Dendritic cell treated with granulocyte-macrophage colony-stimulating factor and Interleukin-4, amounts not matched to agents 40 ng/mL and 50 ng/mL, for 4 days (primary cell): ENCODE measurements around the gene ITGA7.
A peak's percentile ranks its signal among the peaks of the same experiment; 100 is the strongest.

Source experiments
- H3K27ac Mint-ChIP-seq: one replicate; pipeline ENCODE4 v1.8.0; 2022; ENCODE audit warnings: mild to moderate bottlenecking, mixed read lengths
- H3K27me3 Mint-ChIP-seq: one replicate; pipeline ENCODE4 v1.8.0; 2022; ENCODE audit warnings: mild to moderate bottlenecking, mixed read lengths
- H3K36me3 Mint-ChIP-seq: one replicate; pipeline ENCODE4 v1.8.0; 2022; ENCODE audit warnings: low read depth, mixed read lengths
- H3K4me1 Mint-ChIP-seq: one replicate; pipeline ENCODE4 v1.8.0; 2022; ENCODE audit warnings: low read depth, mixed read lengths
- H3K4me3 Mint-ChIP-seq: one replicate; pipeline ENCODE4 v1.8.0; 2022; ENCODE audit warnings: mild to moderate bottlenecking, moderate library complexity, mixed read lengths
- H3K9me3 Mint-ChIP-seq: one replicate; pipeline ENCODE4 v1.8.0; 2022; ENCODE audit warnings: mixed read lengths
- intact Hi-C: fragments of 100-400 bp; cut with micrococcal nuclease; formaldehyde crosslinking; loops from one replicate; pipeline ENCODE4 v1.15.0; 2022

The ITGA7 gene

DNA sequence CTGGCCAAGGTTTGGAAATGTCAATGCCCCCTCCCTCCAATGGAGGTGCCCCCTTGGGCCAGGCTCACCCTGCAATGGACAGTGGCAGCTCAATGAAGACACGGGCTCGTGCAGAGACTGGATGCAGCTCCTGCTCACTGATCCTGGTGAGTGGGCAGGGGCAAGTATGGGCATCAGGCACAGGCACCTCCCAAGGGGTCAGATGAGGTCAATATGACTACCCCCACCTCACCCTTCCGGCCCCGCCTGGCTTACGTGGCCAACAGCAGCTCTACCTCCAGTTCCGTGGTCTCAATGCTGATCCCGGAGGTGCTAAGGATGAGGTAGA is 13.6 kb downstream of the ITGA7 start:
- H3K9me3 Mint-ChIP-seq: no peaks in the 10 kb centered on the region
- no peak overlapping the region for H3K4me3 Mint-ChIP-seq
- no peaks in the 10 kb centered on the region for H3K4me1 Mint-ChIP-seq
- intact Hi-C loops: no loop called here
- H3K36me3 Mint-ChIP-seq: no peaks in the 10 kb centered on the region
- peaks cover 11% of the 10 kb centered on the region for H3K27me3 Mint-ChIP-seq
- H3K27ac Mint-ChIP-seq: no peak overlapping the region

DNA sequence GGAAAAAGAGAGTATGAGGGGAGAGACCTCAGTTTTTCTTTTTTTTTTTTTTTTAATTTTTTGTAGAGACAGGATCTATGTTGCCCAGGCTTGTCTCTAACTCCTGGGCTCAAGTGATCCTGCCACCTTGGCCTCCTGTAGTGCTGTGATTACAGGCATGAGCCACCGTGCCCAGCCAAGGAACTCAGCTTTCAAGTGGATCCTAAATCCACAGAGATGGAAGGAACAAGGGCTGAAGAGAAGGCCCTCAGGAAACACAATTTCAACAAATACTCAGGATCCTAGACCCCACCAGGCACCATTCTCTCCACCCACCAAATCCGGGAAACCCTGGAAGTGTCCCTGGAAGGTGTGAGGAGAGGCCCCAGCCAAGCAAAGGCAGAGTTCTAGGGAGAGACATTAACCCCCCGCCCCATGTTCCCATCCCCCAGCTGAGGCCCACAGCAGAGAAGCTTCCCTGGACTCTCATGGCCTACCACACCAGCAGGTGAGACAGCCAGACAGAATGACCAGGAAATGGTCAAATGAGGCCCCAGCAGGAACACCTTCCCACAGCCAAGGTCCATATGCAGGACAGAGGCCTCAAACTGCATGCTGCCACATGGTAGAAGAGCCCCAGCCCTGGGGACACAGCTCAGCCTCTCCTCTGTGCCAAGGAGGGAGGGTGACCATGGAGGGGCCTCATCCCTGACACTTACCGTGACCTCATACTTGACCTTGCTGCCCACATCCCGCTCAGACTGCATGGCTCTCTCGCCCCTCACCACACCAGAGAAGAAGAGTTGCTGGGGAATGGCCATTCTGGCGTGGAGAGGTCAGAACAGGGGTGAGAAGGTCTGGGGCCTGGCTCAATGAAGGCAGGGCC is 14.1 kb downstream of the ITGA7 start:
- intact Hi-C loops: no loop called here
- peaks cover 11% of the 10 kb centered on the region for H3K27me3 Mint-ChIP-seq
- no peaks in the 10 kb centered on the region for H3K4me1 Mint-ChIP-seq
- no peak overlapping the region for H3K4me3 Mint-ChIP-seq
- no peaks in the 10 kb centered on the region for H3K36me3 Mint-ChIP-seq
- no peaks in the 10 kb centered on the region for H3K9me3 Mint-ChIP-seq
- no peak overlapping the region for H3K27ac Mint-ChIP-seq

DNA sequence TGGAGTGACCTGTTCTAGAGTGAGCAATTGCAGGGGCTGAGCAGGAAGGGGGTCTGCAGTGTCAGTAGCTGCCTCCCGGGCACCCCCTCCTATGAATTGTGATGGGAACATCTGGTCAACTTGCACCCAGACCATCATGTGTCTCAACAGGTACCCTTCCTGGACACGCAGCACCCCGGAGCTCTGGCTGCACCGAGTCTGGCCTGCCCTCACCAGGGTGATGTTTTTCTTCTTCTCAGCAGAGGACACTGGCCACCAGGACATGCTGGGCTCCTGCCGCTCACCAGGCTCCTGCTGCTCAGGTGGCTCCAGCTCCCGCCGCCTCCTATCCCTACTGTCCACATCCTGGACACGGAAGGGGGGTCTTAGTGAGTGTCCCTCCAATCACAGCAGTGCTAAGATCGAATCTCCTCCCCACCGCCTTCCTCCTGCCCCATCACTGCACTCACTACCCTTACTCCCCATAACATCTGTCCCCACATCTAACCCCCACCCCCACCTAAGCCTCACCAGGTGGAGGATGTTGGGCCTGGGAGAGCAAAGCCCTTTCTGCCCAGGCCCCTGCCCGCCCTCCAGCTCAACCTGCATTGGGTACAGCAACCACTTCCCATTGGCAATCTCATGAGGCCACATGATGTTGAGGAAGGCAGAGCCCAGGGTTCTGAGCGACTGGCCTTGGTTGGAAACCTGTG is 14.9 kb downstream of the ITGA7 start:
- no peak overlapping the region for H3K27ac Mint-ChIP-seq

DNA sequence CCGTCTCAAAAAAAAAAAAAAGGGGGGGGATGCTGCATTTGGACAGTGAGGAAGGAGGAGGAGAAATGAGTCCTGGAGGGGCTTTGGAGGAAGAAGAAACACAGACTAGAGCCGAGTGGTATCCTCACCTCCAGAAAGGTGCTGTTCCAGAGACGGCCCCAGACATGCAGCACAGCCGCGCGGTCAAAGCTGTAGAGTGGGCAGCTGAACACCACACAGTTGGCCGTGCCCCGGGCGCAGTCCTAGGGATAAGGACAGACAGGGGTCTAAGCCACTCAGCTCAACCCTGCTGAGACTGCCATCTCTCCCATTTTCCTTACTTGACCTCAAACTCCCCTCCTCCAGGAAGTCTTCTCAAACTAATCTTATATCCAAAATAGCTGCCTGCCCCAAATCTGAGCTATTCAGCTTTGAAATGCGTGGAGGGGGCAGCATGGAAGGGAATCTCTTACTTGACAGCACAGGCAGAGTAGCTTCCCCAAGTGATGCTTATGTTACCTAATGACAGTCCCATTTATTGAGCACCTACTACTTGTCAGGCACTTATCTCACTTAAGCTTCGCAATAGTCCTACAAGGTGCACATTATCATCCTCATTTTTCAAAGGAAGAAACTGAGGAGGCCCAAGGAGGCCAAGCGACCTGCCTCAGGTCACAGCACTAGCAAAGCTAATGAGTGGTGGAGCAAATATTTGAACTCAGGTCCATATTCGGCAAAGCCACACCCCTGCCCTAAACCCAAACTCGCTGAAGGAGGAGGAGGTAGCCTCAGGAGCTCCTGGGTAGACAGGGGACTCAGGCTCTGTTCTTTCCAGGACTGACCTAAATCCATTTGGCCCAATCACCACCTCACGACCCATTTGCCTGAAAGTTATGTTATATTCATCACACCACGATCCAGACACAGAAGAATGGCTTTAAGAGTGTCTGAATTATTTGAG is 18.7 kb downstream of the ITGA7 start:
- H3K36me3 Mint-ChIP-seq: no peaks in the 10 kb centered on the region
- H3K4me1 Mint-ChIP-seq: peaks cover 5% of the 10 kb centered on the region

More for the DNA sequence above, 14.9 kb downstream of the ITGA7 start:
- Mint-ChIP-seq H3K27me3 (peaks cover 12% of the 10 kb centered on the region), H3K36me3 (no peaks in the 10 kb centered on the region), H3K4me1 (no peaks in the 10 kb centered on the region), H3K9me3 (no peaks in the 10 kb centered on the region), H3K4me3 (no peak overlapping the region)
- intact Hi-C loops: no loop called here

DNA sequence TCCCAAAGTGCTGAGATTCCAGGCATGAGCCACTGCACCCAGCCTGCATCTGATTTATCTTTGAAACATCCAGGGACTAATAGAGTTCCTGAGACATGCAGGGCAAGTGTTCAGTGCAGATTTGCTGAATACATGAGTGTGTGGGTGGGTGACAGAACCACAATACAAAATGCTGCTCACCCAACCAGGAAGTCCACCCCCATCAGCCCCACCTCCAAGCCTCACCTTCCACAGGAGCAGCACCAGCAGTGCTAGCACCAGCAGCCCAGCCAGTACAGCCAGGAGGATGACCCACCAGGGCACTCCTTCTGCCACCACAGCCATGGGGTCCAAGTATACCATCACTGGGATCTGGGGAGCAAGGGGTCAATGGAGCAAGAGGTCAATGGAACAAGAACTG is 20.0 kb downstream of the ITGA7 start:
- intact Hi-C loops: no loop called here
- H3K9me3 Mint-ChIP-seq: no peaks in the 10 kb centered on the region

More for the DNA sequence above, 18.7 kb downstream of the ITGA7 start:
- Mint-ChIP-seq H3K9me3 (no peaks in the 10 kb centered on the region), H3K27ac (no peak overlapping the region), H3K27me3 (peaks cover 1% of the 10 kb centered on the region), H3K4me3 (no peak overlapping the region)
- intact Hi-C loops: no loop called here

DNA sequence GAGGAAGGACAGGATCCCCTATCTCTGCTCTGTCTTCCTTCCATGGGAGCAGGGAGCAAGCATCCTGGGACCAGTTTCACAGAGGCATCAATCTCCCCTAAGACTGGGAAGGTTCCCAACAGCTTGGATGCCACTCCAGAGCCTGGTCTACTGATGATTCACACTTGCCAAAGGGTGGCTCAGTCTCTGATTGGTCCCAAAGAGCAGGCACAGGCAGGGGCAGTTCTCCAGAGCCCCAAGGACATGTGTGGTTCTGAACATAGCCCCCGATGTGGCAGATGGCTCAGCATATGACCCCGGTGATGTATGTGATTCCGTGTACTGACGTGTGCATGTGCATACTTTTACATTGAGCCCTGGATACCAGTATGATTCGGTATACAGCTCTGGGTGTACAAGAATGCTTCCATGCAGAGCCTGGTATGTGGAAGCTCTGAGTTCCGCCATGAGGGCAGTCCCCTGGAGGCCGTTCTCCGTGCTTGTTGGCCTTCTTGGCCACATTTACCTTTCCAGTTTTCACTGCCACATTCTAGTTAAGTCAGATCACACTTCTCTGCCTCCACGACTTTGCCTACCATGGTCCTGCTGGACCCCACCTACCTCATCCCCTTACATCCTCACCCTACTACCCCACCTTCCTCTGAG is 21.2 kb downstream of the ITGA7 start:
- Mint-ChIP-seq H3K9me3 (no peaks in the 10 kb centered on the region), H3K27me3 (peaks cover 9% of the 10 kb centered on the region), H3K4me3 (no peak overlapping the region), H3K4me1 (peaks cover 12% of the 10 kb centered on the region), H3K36me3 (no peaks in the 10 kb centered on the region), H3K27ac (no peak overlapping the region)
- intact Hi-C loops: no loop called here

More for the DNA sequence above, 20.0 kb downstream of the ITGA7 start:
- H3K27me3 Mint-ChIP-seq: peaks cover 4% of the 10 kb centered on the region
- H3K27ac Mint-ChIP-seq: no peak overlapping the region
- H3K36me3 Mint-ChIP-seq: no peaks in the 10 kb centered on the region
- H3K4me3 Mint-ChIP-seq: no peak overlapping the region
- peaks cover 5% of the 10 kb centered on the region for H3K4me1 Mint-ChIP-seq

DNA sequence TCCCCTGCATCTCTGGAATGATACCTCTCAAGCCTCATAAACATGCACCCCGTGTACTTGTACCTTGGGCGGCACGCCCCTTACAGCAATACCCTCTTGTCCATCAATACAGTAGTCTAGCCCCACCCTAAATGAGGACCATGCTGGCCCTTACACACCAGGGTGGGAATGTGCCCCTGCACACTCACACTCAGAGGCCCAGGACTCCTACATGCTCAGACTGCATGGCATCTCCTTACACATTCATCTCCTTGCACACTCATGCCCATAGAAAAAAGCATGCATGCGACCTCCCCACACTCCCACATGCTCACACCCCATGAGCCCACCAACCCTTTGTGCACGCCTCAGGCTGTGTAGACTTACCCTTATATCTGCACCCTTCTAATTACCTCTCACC is 22.0 kb downstream of the ITGA7 start:
- no peak overlapping the region for H3K27ac Mint-ChIP-seq
- H3K4me3 Mint-ChIP-seq: no peak overlapping the region
- H3K27me3 Mint-ChIP-seq: peaks cover 11% of the 10 kb centered on the region
- no peaks in the 10 kb centered on the region for H3K9me3 Mint-ChIP-seq
- intact Hi-C loops: no loop called here
- no peaks in the 10 kb centered on the region for H3K36me3 Mint-ChIP-seq
- peaks cover 20% of the 10 kb centered on the region for H3K4me1 Mint-ChIP-seq

DNA sequence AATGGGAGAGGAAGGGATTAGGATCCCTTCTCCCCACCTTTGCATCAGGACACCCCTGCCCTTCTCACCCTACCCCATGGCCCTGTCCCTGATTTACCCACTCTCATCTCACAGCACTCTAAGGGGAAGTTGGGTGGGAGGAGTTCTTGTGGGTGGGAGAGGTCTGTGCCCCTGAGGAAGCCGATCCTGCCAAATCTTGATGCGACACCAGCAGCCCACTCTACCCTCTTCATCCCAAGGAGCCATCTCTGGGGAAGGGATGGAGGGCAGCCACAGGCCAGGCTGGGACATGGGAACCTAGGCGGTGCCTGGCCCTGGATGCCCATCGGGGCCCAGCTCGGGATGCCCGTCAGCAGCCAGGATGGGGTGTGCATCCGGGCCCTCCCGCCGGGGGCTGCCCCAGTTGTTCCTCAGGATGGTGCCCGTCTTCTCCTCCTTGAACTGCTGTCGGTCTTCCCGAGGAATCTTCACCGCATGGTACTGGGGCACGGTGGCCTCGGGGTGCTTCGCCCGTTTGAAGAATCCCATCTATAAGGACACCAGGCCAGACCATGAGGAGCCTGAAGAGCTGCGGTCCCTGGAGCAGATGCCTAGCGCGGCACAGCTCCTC is 22.8 kb downstream of the ITGA7 start:
- Mint-ChIP-seq H3K27me3 (peaks cover 11% of the 10 kb centered on the region), H3K4me3 (no peak overlapping the region), H3K36me3 (no peaks in the 10 kb centered on the region), H3K9me3 (no peaks in the 10 kb centered on the region), H3K4me1 (peaks cover 22% of the 10 kb centered on the region), H3K27ac (no peak overlapping the region)
- intact Hi-C loops: no loop called here

DNA sequence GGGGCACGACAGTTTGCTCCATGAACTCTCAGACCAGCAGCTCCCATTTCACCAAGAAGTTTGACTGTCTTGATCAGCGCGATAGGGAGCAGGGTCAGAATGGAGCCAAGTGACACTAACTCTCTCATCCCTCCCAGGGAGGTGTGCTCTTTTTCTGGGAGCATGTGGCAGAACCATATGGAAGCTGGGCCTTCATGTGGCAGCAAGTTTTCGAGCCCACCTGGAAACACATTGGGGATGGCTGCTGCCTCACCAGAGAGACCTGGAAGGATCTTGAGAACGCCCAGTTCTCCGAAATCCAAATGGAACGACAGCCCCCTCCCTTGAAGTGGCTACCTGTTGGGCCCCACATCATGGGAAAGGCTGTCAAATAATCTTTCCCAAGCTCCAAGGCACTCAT is 24.0 kb downstream of the ITGA7 start:
- Mint-ChIP-seq H3K9me3 (no peaks in the 10 kb centered on the region), H3K27me3 (peaks cover 11% of the 10 kb centered on the region), H3K27ac (no peak overlapping the region), H3K4me3 (no peak overlapping the region), H3K36me3 (no peaks in the 10 kb centered on the region), H3K4me1 (peaks cover 22% of the 10 kb centered on the region)
- intact Hi-C loops: no loop called here

DNA sequence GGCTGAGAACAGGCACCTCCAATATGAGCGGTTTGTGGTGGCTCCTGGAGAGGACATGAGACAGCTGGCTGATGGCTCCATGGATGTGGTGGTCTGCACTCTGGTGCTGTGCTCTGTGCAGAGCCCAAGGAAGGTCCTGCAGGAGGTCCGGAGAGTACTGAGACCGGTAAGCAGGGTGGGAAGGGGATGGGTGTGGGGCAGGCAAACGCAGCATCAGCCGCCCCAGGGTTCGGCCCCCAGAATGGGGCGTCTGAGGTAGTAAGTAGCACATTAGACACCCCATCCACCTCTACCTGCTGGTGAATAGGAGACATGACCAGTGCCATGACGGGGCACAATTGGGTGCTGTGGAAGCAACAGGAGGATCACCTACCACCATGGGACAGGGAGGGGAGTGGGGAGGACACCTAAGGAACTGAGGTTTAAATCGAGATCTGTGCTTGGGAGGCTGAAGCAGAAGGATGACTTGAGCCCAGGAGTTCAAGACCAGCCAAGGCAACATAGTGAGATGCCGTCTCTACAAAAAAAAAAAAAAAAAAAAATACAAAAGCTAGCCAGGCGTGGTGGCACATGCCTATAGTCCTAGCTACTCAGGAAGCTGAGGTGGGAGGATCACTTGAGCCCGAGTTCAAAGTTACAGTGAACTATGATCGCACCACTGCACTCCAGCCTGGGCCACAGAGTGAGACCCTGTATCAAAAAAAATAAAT is 25.5 kb downstream of the ITGA7 start:
- Mint-ChIP-seq H3K27me3 (peaks cover 10% of the 10 kb centered on the region), H3K4me1 (peaks cover 22% of the 10 kb centered on the region), H3K27ac (no peak overlapping the region), H3K4me3 (no peak overlapping the region), H3K9me3 (no peaks in the 10 kb centered on the region), H3K36me3 (no peaks in the 10 kb centered on the region)
- intact Hi-C loops: no loop called here

DNA sequence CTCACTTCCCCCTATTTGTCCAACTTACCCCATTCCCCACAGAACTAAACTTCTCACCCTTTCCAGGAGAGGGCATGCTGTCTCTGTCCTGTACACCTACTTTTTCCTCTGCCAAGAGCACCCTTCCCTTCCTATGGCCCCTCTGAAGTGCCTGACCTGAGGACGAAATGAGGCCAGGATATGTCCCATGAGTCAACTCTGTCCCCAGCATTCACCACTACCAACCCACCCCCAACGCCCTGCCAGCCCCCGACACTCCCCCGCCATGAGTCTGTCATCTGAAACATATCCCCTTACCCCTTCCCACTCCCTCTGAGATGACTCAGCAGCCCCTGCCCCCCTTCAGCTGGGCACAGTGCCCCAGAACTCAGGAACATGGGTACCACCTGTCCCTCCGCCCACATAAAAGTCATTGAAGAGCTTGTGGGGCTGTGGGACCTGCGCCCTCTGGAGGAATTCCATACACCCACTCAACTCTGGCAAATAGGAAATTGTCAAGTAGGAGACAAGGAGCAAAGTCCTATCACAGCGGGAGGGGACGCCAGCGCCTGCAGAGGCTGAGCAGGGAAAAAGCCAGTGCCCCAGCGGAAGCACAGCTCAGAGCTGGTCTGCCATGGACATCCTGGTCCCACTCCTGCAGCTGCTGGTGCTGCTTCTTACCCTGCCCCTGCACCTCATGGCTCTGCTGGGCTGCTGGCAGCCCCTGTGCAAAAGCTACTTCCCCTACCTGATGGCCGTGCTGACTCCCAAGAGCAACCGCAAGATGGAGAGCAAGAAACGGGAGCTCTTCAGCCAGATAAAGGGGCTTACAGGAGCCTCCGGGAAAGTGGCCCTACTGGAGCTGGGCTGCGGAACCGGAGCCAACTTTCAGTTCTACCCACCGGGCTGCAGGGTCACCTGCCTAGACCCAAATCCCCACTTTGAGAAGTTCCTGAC is 26.3 kb downstream of the ITGA7 start:
- intact Hi-C loops: no loop called here
- H3K27ac Mint-ChIP-seq: peak overlapping the region; percentile 63
- no peaks in the 10 kb centered on the region for H3K36me3 Mint-ChIP-seq
- no peaks in the 10 kb centered on the region for H3K9me3 Mint-ChIP-seq
- peaks cover 22% of the 10 kb centered on the region for H3K4me1 Mint-ChIP-seq
- peaks cover 10% of the 10 kb centered on the region for H3K27me3 Mint-ChIP-seq
- H3K4me3 Mint-ChIP-seq: peak overlapping the region; percentile 48

DNA sequence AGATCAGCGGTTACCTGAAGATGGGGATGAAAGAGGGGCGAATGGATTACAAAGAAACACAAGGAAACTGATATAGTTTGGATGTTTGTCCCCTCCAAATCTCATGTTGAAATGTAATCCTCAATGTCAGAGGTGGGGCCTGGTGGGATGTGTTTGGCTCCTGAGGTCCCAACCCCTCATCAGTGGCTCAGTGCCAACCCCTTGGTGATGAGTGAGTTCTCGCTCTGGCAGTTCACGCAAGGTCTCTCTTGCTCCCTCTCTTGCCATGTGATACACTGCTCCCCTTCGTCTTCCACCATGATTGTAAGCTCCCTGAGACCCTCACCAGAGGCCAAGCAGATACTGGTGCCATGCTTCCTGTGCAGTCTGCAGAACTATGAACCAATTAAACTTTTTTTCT is 28.0 kb downstream of the ITGA7 start:
- intact Hi-C loops: no loop called here
- Mint-ChIP-seq H3K36me3 (no peaks in the 10 kb centered on the region), H3K9me3 (no peaks in the 10 kb centered on the region), H3K27ac (no peak overlapping the region), H3K27me3 (peaks cover 10% of the 10 kb centered on the region), H3K4me1 (peaks cover 39% of the 10 kb centered on the region), H3K4me3 (no peak overlapping the region)
